Kidney (tissue), 14 donors: ENCODE measurements around the gene SLC36A2. TPM values are rescaled to one million over a fixed set of nuclear protein-coding genes. Genes with fewer than 3 reads are reported as not detected.

Experiments used
- DNase-seq, 5 donors: peaks; one replicate each; pipeline ENCODE4 v3.0.0-alpha.2; 2013 to 2020
- FAIRE-seq: peaks from 2 replicates; lab custom pipeline; 2012; peaks lifted over from hg19 to GRCh38; lab: Jason Lieb, UNC
- H3K27ac ChIP-seq, 2 donors: one replicate each; pipeline ENCODE4 v1.7.0; 2013; ENCODE audit warnings: low read depth in 2 of 2, low read length in 2 of 2, inconsistent platforms in 1 of 2
- H3K27me3 ChIP-seq: one replicate; pipeline ENCODE4 v1.7.1; 2013; ENCODE audit warnings: low read length, inconsistent platforms; ENCODE audit not compliant: control insufficient read depth, insufficient read depth
- H3K36me3 ChIP-seq, 3 donors: one replicate each; pipeline versions ENCODE4 v1.7.0 to v1.7.1; 2013; ENCODE audit warnings: low read length in 3 of 3, control low read depth in 1 of 3, inconsistent platforms in 1 of 3; ENCODE audit not compliant: insufficient read depth in 3 of 3, control insufficient read depth in 2 of 3
- H3K4me1 ChIP-seq, 3 donors: one replicate each; pipeline versions ENCODE4 v1.7.0 to v1.7.1; 2013; ENCODE audit warnings: low read length in 3 of 3, inconsistent platforms in 1 of 3, low read depth in 1 of 3; ENCODE audit not compliant: control insufficient read depth in 2 of 3, insufficient read depth in 2 of 3
- H3K4me3 ChIP-seq, 3 donors: one replicate each; pipeline versions ENCODE4 v1.7.0 to v1.8.1; 2013; ENCODE audit warnings: low read length in 3 of 3, control low read depth in 1 of 3, inconsistent platforms in 1 of 3
- H3K9ac ChIP-seq, 3 donors: one replicate each; pipeline versions ENCODE4 v1.7.0 to v1.7.1; 2013; ENCODE audit warnings: low read length in 3 of 3, control low read depth in 1 of 3, inconsistent platforms in 1 of 3
- H3K9me3 ChIP-seq, 3 donors: one replicate each; pipeline versions ENCODE4 v1.7.0 to v1.7.1; 2013; ENCODE audit warnings: low read length in 3 of 3, control low read depth in 1 of 3, inconsistent platforms in 1 of 3; ENCODE audit not compliant: control insufficient read depth in 2 of 3, insufficient read depth in 1 of 3
- intact Hi-C: fragments of 100-400 bp; cut with DNase I; formaldehyde crosslinking; loops from one replicate; pipeline ENCODE4 v1.11.1; 2022
- polyA plus RNA-seq: library from polyadenylated mRNA; stranded (reverse); fragments of 350-450 nt; fragmentation: Illumina TruSeq; extraction: RNeasy Lipid Tissue Mini Kit (QIAGEN cat#74804); gene quantifications from one replicate; pipeline ENCODE4 v1.2.3, GENCODE V29; 2014; ENCODE audit warnings: low read depth, low replicate concordance; ENCODE audit not compliant: insufficient read depth
- total RNA-seq: library from RNA; stranded (reverse); fragmentation: NEBNext Ultra II Directional; extraction: Animal tissue kit (Norgen Biotek cat#: 25700); gene quantifications from one replicate; pipeline ENCODE4 v1.2.1, GENCODE V29; 2021
- TF ChIP-seq, protein P1 (sequence below): IDR thresholded peaks from 3 replicates; pipeline ENCODE4 v1.5.1; 2012; ENCODE audit warnings: mild to moderate bottlenecking, moderate library complexity, borderline replicate concordance; ENCODE audit not compliant: insufficient read depth; ENCODE audit errors: extremely low read depth
- donor health status: control.
- donor health status: control.
- donor health status: control.
- donor health status: control.
- donor health status: control.
- donor health status: DM: yes; HTN: yes; CAD: no.
- donor health status: Normal renal cell carcinoma (clear cell type).

Gene SLC36A2
- total and polyA plus RNA-seq, 2 donors from 2014 or later = 1.8 to 46.2 TPM

DNA sequence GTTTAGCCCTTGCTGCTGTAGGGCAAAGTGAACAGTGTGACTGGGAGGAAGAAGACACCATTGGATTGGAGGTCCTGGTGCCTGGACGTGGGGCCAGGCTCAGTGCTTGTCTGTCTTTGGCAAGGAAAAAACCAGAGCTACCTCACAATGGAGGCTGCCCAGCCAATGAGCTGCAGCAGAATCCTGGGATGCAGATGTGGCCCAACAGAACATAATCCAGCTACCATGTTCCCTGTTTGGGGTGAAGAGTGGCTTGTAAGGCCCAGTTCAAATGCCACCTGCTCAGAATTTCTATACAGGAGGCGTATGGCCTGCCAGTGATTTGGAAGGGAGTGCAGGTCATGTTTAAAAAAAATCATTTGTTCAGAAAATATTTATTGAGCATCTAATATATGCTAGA, 43.7 kb downstream of the SLC36A2 start, which contains the start of gene SLC36A3:
Gene SLC36A3 (minus strand): TSS at position 101 of the 400 bp plus-strand sequence. CDS start 412 bp downstream, outside the sequence.
- TF ChIP-seq, protein P1, sequence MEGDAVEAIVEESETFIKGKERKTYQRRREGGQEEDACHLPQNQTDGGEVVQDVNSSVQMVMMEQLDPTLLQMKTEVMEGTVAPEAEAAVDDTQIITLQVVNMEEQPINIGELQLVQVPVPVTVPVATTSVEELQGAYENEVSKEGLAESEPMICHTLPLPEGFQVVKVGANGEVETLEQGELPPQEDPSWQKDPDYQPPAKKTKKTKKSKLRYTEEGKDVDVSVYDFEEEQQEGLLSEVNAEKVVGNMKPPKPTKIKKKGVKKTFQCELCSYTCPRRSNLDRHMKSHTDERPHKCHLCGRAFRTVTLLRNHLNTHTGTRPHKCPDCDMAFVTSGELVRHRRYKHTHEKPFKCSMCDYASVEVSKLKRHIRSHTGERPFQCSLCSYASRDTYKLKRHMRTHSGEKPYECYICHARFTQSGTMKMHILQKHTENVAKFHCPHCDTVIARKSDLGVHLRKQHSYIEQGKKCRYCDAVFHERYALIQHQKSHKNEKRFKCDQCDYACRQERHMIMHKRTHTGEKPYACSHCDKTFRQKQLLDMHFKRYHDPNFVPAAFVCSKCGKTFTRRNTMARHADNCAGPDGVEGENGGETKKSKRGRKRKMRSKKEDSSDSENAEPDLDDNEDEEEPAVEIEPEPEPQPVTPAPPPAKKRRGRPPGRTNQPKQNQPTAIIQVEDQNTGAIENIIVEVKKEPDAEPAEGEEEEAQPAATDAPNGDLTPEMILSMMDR = no peak
- Histone ChIP-seq H3K36me3 (no peaks in the 10 kb centered on the region), H3K27me3 (no peaks in the 10 kb centered on the region), H3K4me3 (no peak within 1 kb of the TSS), H3K9me3 (no peaks in the 10 kb centered on the region), H3K4me1 (no peaks in the 10 kb centered on the region), H3K9ac (no peak within 1 kb of the TSS), H3K27ac (no peak within 1 kb of the TSS)
- intact Hi-C loops = no loop called here
- DNase-seq = no peak
- no peak for FAIRE-seq

DNA sequence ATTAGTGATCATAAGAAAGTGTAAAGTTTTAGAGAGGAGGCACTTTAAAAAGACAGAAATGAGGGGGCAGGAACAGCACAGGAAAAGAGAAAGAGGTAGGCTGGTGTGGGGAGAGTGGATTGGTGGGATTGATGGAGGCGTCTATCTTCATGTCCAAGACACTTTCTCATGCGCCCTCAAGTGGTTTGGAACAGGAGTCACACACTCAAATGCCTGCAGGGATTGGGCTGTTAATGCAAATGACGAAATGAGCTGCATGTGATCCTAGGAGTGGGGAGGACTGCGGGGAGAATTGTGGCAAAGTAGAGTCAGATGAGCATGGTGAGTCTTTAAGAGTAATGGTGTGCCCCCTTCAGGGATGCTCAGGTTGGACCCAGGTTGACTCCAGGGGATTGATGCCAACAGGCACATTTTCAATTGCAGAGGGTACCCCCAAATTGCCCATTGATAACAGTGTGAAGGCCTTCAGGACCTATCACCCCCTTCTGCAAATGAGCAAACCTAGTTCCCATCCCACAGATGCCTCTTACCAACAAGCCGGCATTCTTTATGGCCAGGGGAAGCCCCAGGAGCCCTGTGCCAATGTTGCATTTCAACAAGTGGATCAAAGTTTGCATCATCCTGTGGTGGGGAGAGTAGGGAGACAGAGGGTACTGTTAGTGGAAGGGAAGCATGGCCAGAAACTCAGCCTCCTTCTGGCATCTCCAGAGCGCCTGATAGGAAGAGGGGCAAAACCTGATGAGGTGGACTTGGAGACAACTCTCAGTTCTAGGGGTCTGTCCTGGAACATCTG, 49.1 kb downstream of the SLC36A2 start:
- DNase-seq (peak in 1 of 5 donors; percentile 48), FAIRE-seq (no peak)
- H3K4me3 ChIP-seq = no peak overlapping the region
- intact Hi-C loops = no loop called here
- H3K36me3 ChIP-seq = no peaks in the 10 kb centered on the region
- TF ChIP-seq, protein P1 = no peak
- no peaks in the 10 kb centered on the region for H3K4me1 ChIP-seq
- no peak overlapping the region for H3K9ac ChIP-seq
- no peak overlapping the region for H3K27ac ChIP-seq
- H3K9me3 ChIP-seq = no peaks in the 10 kb centered on the region
- no peaks in the 10 kb centered on the region for H3K27me3 ChIP-seq

DNA sequence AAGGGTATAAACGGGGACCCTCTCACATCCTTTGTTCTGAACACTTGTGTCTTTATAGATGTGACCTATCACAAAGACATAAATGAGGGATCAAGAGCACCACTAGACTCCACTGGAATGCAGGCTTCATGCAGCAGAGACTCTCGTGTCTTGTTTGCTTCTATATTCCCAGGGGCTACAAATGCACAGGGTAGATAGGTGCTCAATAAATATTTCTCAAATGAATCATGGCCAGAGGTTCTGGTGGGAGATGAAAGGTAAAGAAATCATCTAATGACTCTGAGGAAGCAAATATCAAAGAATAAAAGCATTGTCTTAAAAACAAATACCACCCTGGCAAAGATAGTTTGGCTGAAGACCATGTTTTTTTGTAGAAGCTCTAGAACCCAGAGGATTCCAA, 50.4 kb downstream of the SLC36A2 start:
- DNase-seq = no peak
- Histone ChIP-seq H3K9me3 (no peaks in the 10 kb centered on the region), H3K27ac (no peak overlapping the region), H3K27me3 (no peaks in the 10 kb centered on the region), H3K4me1 (no peaks in the 10 kb centered on the region), H3K4me3 (no peak overlapping the region), H3K9ac (no peak overlapping the region), H3K36me3 (no peaks in the 10 kb centered on the region)
- no peak for FAIRE-seq
- TF ChIP-seq, protein P1 = no peak
- intact Hi-C loops = no loop called here
